Thyroid gland (tissue), 4 donors: ENCODE data around the gene RNF215. TPM values are rescaled to one million over a fixed set of nuclear protein-coding genes. Genes with fewer than 3 reads are reported as not detected.

Experiments
- DNase-seq, 2 donors: peaks; one replicate each; pipeline ENCODE4 v3.0.0-alpha.2; 2019
- H3K27ac ChIP-seq, 3 donors: fragments of 200-600 bp; sonication (generic); 1 replicate in 2 of 3; 2 replicates in 1 of 3; pipeline ENCODE4 v1.5.1; 2016 to 2019; ENCODE audit warnings: mild to moderate bottlenecking in 1 of 3, moderate library complexity in 1 of 3
- H3K27me3 ChIP-seq: fragments of 200-600 bp; sonication (generic); one replicate; pipeline ENCODE4 v1.5.1; 2019
- H3K36me3 ChIP-seq, 2 donors: fragments of 200-600 bp; sonication (generic); one replicate each; pipeline ENCODE4 v1.5.1; 2016 to 2019
- H3K4me1 ChIP-seq, 2 donors: fragments of 200-600 bp; sonication (generic); one replicate each; pipeline ENCODE4 v1.5.1; 2017 to 2019
- H3K4me3 ChIP-seq, 3 donors: fragments of 200-600 bp; sonication (generic); replicated peaks in 1 of 3; 1 replicate in 2 of 3; 2 replicates in 1 of 3; pipeline ENCODE4 v1.5.1; 2016; ENCODE audit warnings: mild to moderate bottlenecking in 1 of 3
- H3K9me3 ChIP-seq: fragments of 200-600 bp; sonication (generic); one replicate; pipeline ENCODE4 v1.5.1; 2017
- CTCF ChIP-seq, 6 experiments: fragments of 200-600 bp in 3 of 6; fragments of 450-650 bp in 3 of 6; sonication (generic) in 3 of 6; IDR thresholded peaks; one replicate each; pipeline ENCODE4 v1.5.1; 2016 to 2019; ENCODE audit warnings: antibody characterized with exemption in 6 of 6, mild to moderate bottlenecking in 2 of 6, inconsistent platforms in 1 of 6, moderate library complexity in 1 of 6
- POLR2A ChIP-seq, 2 donors: fragments of 450-650 bp; IDR thresholded peaks; one replicate each; pipeline ENCODE4 v1.6.1; 2017; ENCODE audit warnings: antibody characterized with exemption in 2 of 2, mild to moderate bottlenecking in 2 of 2, moderate library complexity in 1 of 2
- WGBS, 2 donors: methylation state at CpG; one replicate each; pipeline ENCODE4 v1.1.5; 2017; 5-methylcytosine and 5-hydroxymethylcytosine counted together
- intact Hi-C: fragments of 100-400 bp; cut with DNase I; formaldehyde crosslinking; loops from one replicate; pipeline ENCODE4 v1.15.1; 2023
- total RNA-seq, 4 donors: library from RNA; depleted of rRNA; stranded (reverse); fragments of >200 nt; gene quantifications; one replicate each; pipeline ENCODE4 v1.2.3, GENCODE V29; 2016

Gene RNF215
- total RNA-seq, 4 donors from 2014 or later: 14.8 to 25.5 (median 18.8) TPM

GRCh38 chr22:30396871-30397655, 9.9 kb upstream of the RNF215 start, which contains the start of gene SEC14L2:
TSS of gene SEC14L2 (plus strand) at chr22:30397018. CDS start at chr22:30397117, 99 bp downstream.
- peaks cover 27 to 39% of the 10 kb centered on the region in 2 donors for H3K4me1 ChIP-seq
- H3K36me3 ChIP-seq: no peaks in the 10 kb centered on the region
- H3K27me3 ChIP-seq: no peaks in the 10 kb centered on the region
- H3K27ac ChIP-seq: peak within 1 kb of the TSS; percentile 36 to 58 (median 54)
- 0 to 2% methylated on average over 3 to 12 of the region's 56 CpGs for WGBS, 2 donors
- H3K4me3 ChIP-seq: peak within 1 kb of the TSS; percentile 40 to 86 (median 57)
- DNase-seq: peak; percentile 82 to 86
- TF ChIP-seq CTCF (IDR thresholded peaks at IDR 0.05) (no peak), POLR2A (IDR thresholded peaks at IDR 0.05) (peak in 1 of 2 donors; percentile 84)
- no peaks in the 10 kb centered on the region for H3K9me3 ChIP-seq
- intact Hi-C loops: no loop called here

GRCh38 chr22:30393885-30394284, 6.7 kb upstream of the RNF215 start:
- DNase-seq: no peak
- intact Hi-C loops: loop anchor here (5.0 kb wide), 1 partner anchor 33 kb away; the partner anchor contains the start of gene MTFP1
- H3K4me3 ChIP-seq: no peak overlapping the region
- H3K4me1 ChIP-seq: peaks cover 27 to 35% of the 10 kb centered on the region in 2 donors
- no peaks in the 10 kb centered on the region for H3K9me3 ChIP-seq
- peak overlapping the region; percentile 85 to 98 (median 94) for H3K27ac ChIP-seq
- H3K27me3 ChIP-seq: no peaks in the 10 kb centered on the region
- H3K36me3 ChIP-seq: no peaks in the 10 kb centered on the region
- WGBS, 2 donors: 76 to 79% methylated on average over 3 of the region's 3 CpGs
- TF ChIP-seq POLR2A (IDR thresholded peaks at IDR 0.05) (no peak), CTCF (IDR thresholded peaks at IDR 0.05) (no peak)

- H3K9me3 ChIP-seq: no peaks in the 10 kb centered on the region
- TF ChIP-seq POLR2A (IDR thresholded peaks at IDR 0.05) (no peak), CTCF (IDR thresholded peaks at IDR 0.05) (no peak)
- WGBS, 2 donors: 54 to 69% methylated on average over 6 to 7 of the region's 7 CpGs
- no peak overlapping the region for H3K4me3 ChIP-seq
- no peak for DNase-seq
- no peaks in the 10 kb centered on the region for H3K36me3 ChIP-seq
- H3K27me3 ChIP-seq: no peaks in the 10 kb centered on the region
- H3K4me1 ChIP-seq: peaks cover 24 to 29% of the 10 kb centered on the region in 2 donors
- intact Hi-C loops: loop anchor here (5.0 kb wide), 1 partner anchor 34 kb away; the partner anchor contains the start of gene MTFP1
- peak overlapping the region; percentile 85 to 98 (median 94) for H3K27ac ChIP-seq
These were observed 6.1 kb upstream of the RNF215 start for GRCh38 chr22:30393322-30393680.

GRCh38 chr22:30392661-30393321, 5.6 kb upstream of the RNF215 start:
- intact Hi-C loops: loop anchor here (5.0 kb wide), 1 partner anchor 35 kb away; the partner anchor contains the start of gene MTFP1
- TF ChIP-seq CTCF (IDR thresholded peaks at IDR 0.05) (no peak), POLR2A (IDR thresholded peaks at IDR 0.05) (peak in 1 of 2 donors; percentile 41)
- WGBS, 2 donors: 25 to 41% methylated on average over 8 to 9 of the region's 9 CpGs
- Histone ChIP-seq H3K36me3 (no peaks in the 10 kb centered on the region), H3K4me1 (peaks cover 19 to 24% of the 10 kb centered on the region in 2 donors), H3K9me3 (no peaks in the 10 kb centered on the region), H3K4me3 (no peak overlapping the region), H3K27ac (peak overlapping the region; percentile 85 to 98 (median 94)), H3K27me3 (no peaks in the 10 kb centered on the region)
- peak; percentile 92 for DNase-seq
